Vagina (tissue), 2 donors: Measurements from ENCODE around the gene DAB2IP.

Source experiments
- CTCF ChIP-seq, 3 experiments: fragments of 450-650 bp in 2 of 3; fragments of 200-600 bp in 1 of 3; sonication (generic) in 1 of 3; IDR thresholded peaks; one replicate each; pipeline ENCODE4 v1.5.1; 2017 to 2019; ENCODE audit warnings: antibody characterized with exemption in 3 of 3, mild to moderate bottlenecking in 2 of 3, moderate library complexity in 2 of 3
- POLR2AphosphoS5 ChIP-seq, 2 donors: sonication (generic); formaldehyde crosslinking; IDR thresholded peaks; one replicate each; pipeline ENCODE4 v1.9.0; 2017; ENCODE audit warnings: antibody characterized with exemption in 2 of 2, mild to moderate bottlenecking in 2 of 2, low read depth in 1 of 2; ENCODE audit not compliant: insufficient read depth in 1 of 2

DNA sequence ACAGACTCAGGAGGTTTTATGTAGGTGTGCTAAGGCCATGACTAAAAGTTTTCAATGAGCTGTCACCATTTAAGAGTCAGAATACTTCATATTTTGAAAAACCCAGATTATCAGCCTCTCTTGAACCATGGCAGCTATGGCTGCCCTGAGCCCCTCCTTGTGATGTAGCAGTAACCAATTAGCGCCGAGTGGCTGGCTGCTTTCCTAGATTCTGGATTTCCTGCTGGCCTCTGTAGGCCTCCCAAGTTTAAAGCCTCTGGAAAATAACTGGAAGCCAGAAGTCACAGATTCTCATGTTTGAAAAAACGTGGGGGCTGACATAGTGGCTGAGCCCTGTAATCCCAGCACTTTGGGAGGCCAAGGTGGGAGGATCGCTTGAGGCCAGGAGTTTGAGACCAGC, 25.5 kb downstream of the DAB2IP start:
- TF ChIP-seq CTCF (IDR thresholded peaks at IDR 0.05) (no peak), POLR2AphosphoS5 (IDR thresholded peaks at IDR 0.05; ENCODE audit: insufficient read depth in 1 of 2, low read depth in 1 of 2) (no peak)
